ENCODE measurements around the gene ZNF277.

ZNF277 gene

DNA sequence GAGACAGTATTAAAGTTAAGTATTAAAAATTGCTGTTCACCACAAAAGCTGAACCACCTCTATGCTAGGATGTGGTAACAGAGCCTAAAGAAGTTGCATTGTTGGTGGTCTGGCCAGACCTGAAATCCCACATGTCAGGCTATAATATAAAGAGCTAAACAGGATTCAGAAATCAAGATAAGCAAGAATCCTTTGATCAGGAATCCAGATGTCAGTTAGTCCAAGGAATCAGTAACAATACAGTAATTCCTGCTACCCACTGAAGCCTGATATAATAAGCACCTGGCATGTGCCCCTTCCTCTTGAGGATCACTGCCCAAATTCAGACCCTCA, 48.9 kb downstream of the ZNF277 start:
- Mint-ChIP-seq H3K36me3 (ENCODE audit: low read depth) (no peaks in the 10 kb centered on the region), H3K4me1 (peaks cover 8% of the 10 kb centered on the region), H3K27ac (no peak overlapping the region), H3K9me3 (peaks cover 5% of the 10 kb centered on the region), H3K27me3 (ENCODE audit: low read depth, poor library complexity) (peaks cover 12% of the 10 kb centered on the region), H3K4me3 (no peak overlapping the region)
- TF ChIP-seq, protein P1, sequence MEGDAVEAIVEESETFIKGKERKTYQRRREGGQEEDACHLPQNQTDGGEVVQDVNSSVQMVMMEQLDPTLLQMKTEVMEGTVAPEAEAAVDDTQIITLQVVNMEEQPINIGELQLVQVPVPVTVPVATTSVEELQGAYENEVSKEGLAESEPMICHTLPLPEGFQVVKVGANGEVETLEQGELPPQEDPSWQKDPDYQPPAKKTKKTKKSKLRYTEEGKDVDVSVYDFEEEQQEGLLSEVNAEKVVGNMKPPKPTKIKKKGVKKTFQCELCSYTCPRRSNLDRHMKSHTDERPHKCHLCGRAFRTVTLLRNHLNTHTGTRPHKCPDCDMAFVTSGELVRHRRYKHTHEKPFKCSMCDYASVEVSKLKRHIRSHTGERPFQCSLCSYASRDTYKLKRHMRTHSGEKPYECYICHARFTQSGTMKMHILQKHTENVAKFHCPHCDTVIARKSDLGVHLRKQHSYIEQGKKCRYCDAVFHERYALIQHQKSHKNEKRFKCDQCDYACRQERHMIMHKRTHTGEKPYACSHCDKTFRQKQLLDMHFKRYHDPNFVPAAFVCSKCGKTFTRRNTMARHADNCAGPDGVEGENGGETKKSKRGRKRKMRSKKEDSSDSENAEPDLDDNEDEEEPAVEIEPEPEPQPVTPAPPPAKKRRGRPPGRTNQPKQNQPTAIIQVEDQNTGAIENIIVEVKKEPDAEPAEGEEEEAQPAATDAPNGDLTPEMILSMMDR (IDR thresholded peaks at IDR 0.05): no peak
- DNase-seq: no peak

DNA sequence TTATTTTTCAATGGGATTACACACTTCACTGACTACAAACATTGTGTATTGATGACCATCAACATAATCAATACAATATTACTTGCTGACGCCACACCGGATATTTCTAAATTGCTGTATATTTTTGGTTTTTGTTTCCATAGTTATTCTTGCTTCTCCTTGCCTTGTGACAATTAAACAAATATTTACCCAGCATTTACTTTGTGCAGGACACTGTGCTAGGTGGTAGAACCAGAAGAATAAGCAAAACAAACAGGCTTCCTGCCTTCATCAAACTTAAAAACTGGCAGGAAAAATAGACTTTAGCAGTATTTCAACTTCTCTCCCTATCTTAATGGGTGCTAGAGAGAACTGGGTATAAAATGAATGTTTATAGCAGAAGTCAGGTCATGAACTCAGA, 50.6 kb downstream of the ZNF277 start:
- no peak overlapping the region for H3K27ac Mint-ChIP-seq
- TF ChIP-seq, protein P1 (IDR thresholded peaks at IDR 0.05): no peak
- H3K27me3 Mint-ChIP-seq (ENCODE audit: low read depth, poor library complexity): no peaks in the 10 kb centered on the region
- peaks cover 6% of the 10 kb centered on the region for H3K4me1 Mint-ChIP-seq
- no peak overlapping the region for H3K4me3 Mint-ChIP-seq
- no peaks in the 10 kb centered on the region for H3K9me3 Mint-ChIP-seq
- no peaks in the 10 kb centered on the region for H3K36me3 Mint-ChIP-seq (ENCODE audit: low read depth)
- DNase-seq: no peak

DNA sequence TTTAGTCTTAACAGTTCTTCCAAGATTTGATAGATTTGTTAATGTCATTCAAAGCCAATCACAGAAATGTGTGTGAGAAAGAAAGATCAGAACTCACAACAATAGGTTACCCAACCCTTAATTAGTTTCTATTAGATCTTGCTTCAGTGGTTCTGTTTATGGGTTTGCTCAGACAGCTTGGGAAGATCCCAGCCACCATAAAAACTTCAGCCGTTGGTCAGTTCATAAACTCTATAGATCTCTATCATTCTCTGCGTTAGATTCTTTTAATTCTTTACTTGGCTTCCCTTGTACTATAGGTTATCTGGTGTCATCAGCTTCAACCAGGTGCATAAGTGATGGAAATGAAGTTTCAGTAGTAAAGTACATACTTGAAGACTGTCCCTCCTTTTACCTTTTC, 54.4 kb downstream of the ZNF277 start:
- H3K9me3 Mint-ChIP-seq: no peaks in the 10 kb centered on the region

DNA sequence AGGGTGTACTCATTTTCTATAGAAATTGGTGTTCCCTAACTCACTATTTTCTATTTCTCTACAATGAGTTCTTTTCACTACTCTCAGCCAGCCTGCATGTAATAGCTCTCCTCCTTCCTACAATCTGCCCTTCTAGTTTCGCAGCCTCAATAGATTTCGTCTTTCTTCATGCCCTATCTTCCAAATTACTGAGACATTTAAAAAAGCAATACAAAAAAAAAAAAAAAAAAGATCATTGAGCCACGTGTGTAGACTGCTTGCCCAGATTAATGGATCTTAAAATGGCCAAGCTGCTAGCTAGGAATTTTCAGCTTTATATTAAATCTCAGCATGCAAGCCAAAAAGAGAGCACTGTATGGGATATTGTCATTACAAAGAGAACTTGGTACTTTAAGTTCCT, 55.5 kb downstream of the ZNF277 start:
- Mint-ChIP-seq H3K36me3 (ENCODE audit: low read depth) (no peaks in the 10 kb centered on the region), H3K9me3 (no peaks in the 10 kb centered on the region), H3K4me3 (no peak overlapping the region), H3K27ac (peak overlapping the region; percentile 77), H3K4me1 (peaks cover 6% of the 10 kb centered on the region), H3K27me3 (ENCODE audit: low read depth, poor library complexity) (no peaks in the 10 kb centered on the region)
- TF ChIP-seq, protein P1 (IDR thresholded peaks at IDR 0.05): no peak
- no peak for DNase-seq

More for the DNA sequence above, 54.4 kb downstream of the ZNF277 start:
- DNase-seq: no peak
- Mint-ChIP-seq H3K4me3 (no peak overlapping the region), H3K27me3 (ENCODE audit: low read depth, poor library complexity) (no peaks in the 10 kb centered on the region), H3K27ac (no peak overlapping the region), H3K4me1 (peaks cover 6% of the 10 kb centered on the region), H3K36me3 (ENCODE audit: low read depth) (no peaks in the 10 kb centered on the region)
- TF ChIP-seq, protein P1 (IDR thresholded peaks at IDR 0.05): no peak

DNA sequence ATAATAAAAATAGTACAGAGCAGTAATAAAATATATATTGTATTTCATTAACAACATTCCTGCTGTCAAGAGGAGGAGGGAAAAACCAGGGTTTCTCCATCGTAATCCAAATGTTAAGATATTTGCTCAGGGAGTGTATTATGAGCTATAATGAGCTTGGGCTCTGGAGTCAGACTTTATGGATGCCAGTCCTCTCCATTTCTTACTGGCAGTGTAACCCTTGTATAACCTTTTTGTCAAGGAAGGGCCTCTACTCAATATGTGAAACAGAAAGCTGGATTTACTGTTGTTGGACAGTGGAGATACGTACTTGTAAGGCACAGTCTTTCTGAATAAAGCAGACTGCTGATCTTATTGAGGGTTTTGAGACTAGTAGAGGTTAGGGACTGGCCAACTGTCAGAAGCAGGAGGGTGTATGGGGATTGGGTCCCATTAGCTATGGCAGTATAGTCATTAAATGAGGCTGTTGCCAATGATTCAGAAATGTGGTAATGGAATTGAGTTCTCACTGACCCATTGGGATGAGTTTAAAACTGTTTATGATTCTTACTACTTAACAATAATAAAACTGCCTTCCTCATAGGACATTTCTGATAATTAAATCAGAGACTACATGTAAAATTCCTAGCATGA, 56.5 kb downstream of the ZNF277 start:
- Mint-ChIP-seq H3K4me1 (peaks cover 6% of the 10 kb centered on the region), H3K27me3 (ENCODE audit: low read depth, poor library complexity) (no peaks in the 10 kb centered on the region), H3K36me3 (ENCODE audit: low read depth) (no peaks in the 10 kb centered on the region), H3K4me3 (no peak overlapping the region), H3K9me3 (no peaks in the 10 kb centered on the region), H3K27ac (peak overlapping the region; percentile 74)
- TF ChIP-seq, protein P1 (IDR thresholded peaks at IDR 0.05): no peak
- no peak for DNase-seq

DNA sequence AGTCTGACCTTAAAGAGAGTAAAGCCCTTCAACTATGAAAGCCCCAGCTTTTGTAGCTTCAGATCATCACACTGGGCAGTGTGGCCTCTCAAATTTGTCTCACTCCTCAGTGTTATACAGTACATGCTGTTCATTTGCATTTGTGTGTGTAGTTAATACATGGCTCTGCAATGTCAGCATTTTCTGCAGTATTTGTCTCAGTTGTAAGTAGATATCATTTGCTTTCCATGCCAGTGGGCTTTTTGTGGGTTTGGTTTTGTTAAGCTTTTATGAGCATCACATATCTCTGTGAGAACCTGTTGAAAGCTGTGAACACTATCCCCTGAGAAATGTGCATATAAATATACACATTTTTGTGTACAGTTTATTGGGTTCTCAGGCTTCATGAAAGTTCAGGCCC, 57.0 kb downstream of the ZNF277 start:
- Mint-ChIP-seq H3K27me3 (ENCODE audit: low read depth, poor library complexity) (no peaks in the 10 kb centered on the region), H3K9me3 (no peaks in the 10 kb centered on the region)

More for the DNA sequence above, 57.0 kb downstream of the ZNF277 start:
- H3K36me3 Mint-ChIP-seq (ENCODE audit: low read depth): no peaks in the 10 kb centered on the region
- peaks cover 6% of the 10 kb centered on the region for H3K4me1 Mint-ChIP-seq
- TF ChIP-seq, protein P1 (IDR thresholded peaks at IDR 0.05): no peak
- no peak overlapping the region for H3K27ac Mint-ChIP-seq
- DNase-seq: no peak
- no peak overlapping the region for H3K4me3 Mint-ChIP-seq
